ENCODE data around the gene ITGAV. TPM values are rescaled to one million over a fixed set of nuclear protein-coding genes. Genes with fewer than 3 reads are reported as not detected.

Gene ITGAV
- total and polyA plus RNA-seq, 2 donors (not counting 3 experiments of a cell fraction or from before 2014, with no cell fraction given) = 61.8 to 131 TPM

DNA sequence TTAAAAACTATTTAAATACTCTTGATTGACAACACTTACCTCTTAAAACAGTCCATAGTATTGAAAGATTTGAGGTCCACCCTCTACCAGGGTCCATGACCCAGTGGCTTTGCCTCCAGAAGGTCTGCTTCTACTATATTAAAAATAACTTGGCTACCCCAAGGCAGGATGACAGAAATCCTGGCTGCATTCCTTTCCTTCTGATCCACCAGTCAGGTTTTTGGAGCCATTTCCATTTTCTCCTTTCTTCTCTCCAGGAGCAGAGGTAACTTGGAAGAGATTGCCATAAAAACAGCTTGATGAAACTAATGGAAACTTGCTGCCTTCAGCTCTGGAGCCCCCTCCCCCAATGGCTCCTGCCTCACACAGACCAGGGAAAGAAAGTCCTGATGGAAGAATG lies 101.4 kb downstream of the ITGAV start:
- H3K27me3 ChIP-seq (ENCODE audit: control insufficient read depth in 2 of 2, insufficient read depth in 2 of 2, low read length in 2 of 2) = no peaks in the 10 kb centered on the region
- no peak for FAIRE-seq
- TF ChIP-seq, protein P1, sequence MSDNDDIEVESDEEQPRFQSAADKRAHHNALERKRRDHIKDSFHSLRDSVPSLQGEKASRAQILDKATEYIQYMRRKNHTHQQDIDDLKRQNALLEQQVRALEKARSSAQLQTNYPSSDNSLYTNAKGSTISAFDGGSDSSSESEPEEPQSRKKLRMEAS (IDR thresholded peaks at IDR 0.05; ENCODE audit: insufficient read depth, insufficient read length) = no peak
- no peak for TF ChIP-seq MYC (IDR thresholded peaks at IDR 0.05; ENCODE audit: low read depth, low read length)
- no peak for TF ChIP-seq GATA2 (IDR thresholded peaks at IDR 0.05; ENCODE audit: insufficient read depth, insufficient read length, low read depth, low read length)
- no peak for TF ChIP-seq POLR2AphosphoS5 (IDR thresholded peaks at IDR 0.05; ENCODE audit: insufficient read depth, low read depth, low read length)
- TF ChIP-seq JUN (IDR thresholded peaks at IDR 0.05; ENCODE audit: borderline replicate concordance, insufficient read depth, insufficient read length, low read depth) = no peak
- TF ChIP-seq POLR2A (IDR thresholded peaks at IDR 0.05; ENCODE audit: low read depth, low read length) = no peak
- no peak for TF ChIP-seq FOS (IDR thresholded peaks at IDR 0.05; ENCODE audit: borderline replicate concordance, insufficient read depth, low read length)
- TF ChIP-seq, protein P2, sequence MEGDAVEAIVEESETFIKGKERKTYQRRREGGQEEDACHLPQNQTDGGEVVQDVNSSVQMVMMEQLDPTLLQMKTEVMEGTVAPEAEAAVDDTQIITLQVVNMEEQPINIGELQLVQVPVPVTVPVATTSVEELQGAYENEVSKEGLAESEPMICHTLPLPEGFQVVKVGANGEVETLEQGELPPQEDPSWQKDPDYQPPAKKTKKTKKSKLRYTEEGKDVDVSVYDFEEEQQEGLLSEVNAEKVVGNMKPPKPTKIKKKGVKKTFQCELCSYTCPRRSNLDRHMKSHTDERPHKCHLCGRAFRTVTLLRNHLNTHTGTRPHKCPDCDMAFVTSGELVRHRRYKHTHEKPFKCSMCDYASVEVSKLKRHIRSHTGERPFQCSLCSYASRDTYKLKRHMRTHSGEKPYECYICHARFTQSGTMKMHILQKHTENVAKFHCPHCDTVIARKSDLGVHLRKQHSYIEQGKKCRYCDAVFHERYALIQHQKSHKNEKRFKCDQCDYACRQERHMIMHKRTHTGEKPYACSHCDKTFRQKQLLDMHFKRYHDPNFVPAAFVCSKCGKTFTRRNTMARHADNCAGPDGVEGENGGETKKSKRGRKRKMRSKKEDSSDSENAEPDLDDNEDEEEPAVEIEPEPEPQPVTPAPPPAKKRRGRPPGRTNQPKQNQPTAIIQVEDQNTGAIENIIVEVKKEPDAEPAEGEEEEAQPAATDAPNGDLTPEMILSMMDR (IDR thresholded peaks at IDR 0.05; ENCODE audit: extremely low read depth in 1 of 2, insufficient read depth in 1 of 2, low read depth in 1 of 2, low read length in 2 of 2) = no peak
- no peak for TF ChIP-seq EZH2 (IDR thresholded peaks at IDR 0.05; ENCODE audit: borderline replicate concordance, low read depth, low read length, severe bottlenecking)
- H4K20me1 ChIP-seq (replicated peaks; ENCODE audit: control insufficient read depth, extremely low read depth, insufficient read depth, low read length) = peaks cover 2% of the 10 kb centered on the region
- DNase-seq (ENCODE audit: low read depth, low spot score) = no peak
- no TSS peak for BruUV-seq (replicated peaks)
- H3K9ac ChIP-seq (replicated peaks; ENCODE audit: extremely low read depth, insufficient read depth, low read length) = no peak overlapping the region
- H3K4me3 ChIP-seq (replicated peaks in 1 of 3; ENCODE audit: insufficient read depth in 1 of 3, low read depth in 1 of 3, low read length in 3 of 3) = no peak overlapping the region
- no peaks in the 10 kb centered on the region for H3K36me3 ChIP-seq (ENCODE audit: control insufficient read depth in 2 of 2, extremely low read depth in 1 of 2, insufficient read depth in 2 of 2, low read length in 2 of 2)
- dilution Hi-C loops (cut with MboI; ENCODE audit: extremely low pct_ligation_motif_present, low sequenced_read_pairs) = no loop called here
- POLR2A ChIA-PET = no interaction called here
- CTCF ChIA-PET = no interaction called here
- no peak overlapping the region for H3K27ac ChIP-seq (ENCODE audit: insufficient read depth, low read depth, low read length)
- no peaks in the 10 kb centered on the region for H3K9me1 ChIP-seq (replicated peaks; ENCODE audit: control insufficient read depth, extremely low read depth, insufficient read depth, low read length)
- peaks cover 14% of the 10 kb centered on the region for H3K4me1 ChIP-seq (ENCODE audit: control insufficient read depth, extremely low read depth, insufficient read depth, low read length)
- H3K9me3 ChIP-seq (replicated peaks; ENCODE audit: control insufficient read depth, insufficient read depth, low read length) = peaks cover 4% of the 10 kb centered on the region
- H3K79me2 ChIP-seq (ENCODE audit: control insufficient read depth, insufficient read depth, low read length) = no peaks in the 10 kb centered on the region
- no peak overlapping the region for H2AFZ ChIP-seq (ENCODE audit: low read depth, low read length)
- intact Hi-C loops (cut with micrococcal nuclease) = loop anchor here (10.0 kb wide), 1 partner anchor 764 kb away; no protein-coding TSS in a partner anchor
- H3K4me2 ChIP-seq (ENCODE audit: insufficient read depth, low read length) = no peak overlapping the region
